GM19328 (cell line): Measurements from ENCODE around the gene KRT34.

Experiments used
- ATAC-seq: cut with Tn5 transposase; IDR thresholded peaks from one replicate; pipeline ENCODE4 v1.9.1; 2021; ENCODE audit warnings: mild to moderate bottlenecking, moderate library complexity; ENCODE audit not compliant: unreplicated experiment

Gene KRT34

DNA sequence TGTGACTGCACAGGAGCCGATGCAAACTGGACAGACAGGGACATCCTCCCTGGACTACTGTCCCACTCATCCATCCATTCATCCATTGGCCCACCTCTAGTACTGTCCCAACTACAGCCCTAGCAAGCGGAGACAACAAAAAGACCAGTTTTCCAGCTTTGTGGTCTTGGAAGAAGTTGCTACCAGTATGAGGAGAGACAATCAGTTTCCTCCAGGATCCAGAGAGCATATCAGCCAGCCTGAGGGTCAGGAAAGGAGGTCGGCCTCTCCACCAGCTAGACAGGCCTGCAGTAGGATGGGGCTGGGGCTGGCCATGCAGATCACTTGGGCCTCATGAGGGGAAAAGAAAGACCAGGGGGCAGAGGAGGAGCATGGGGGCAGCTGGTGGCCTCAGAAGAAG is 48.3 kb downstream of the KRT34 start:
- ATAC-seq = no peak

DNA sequence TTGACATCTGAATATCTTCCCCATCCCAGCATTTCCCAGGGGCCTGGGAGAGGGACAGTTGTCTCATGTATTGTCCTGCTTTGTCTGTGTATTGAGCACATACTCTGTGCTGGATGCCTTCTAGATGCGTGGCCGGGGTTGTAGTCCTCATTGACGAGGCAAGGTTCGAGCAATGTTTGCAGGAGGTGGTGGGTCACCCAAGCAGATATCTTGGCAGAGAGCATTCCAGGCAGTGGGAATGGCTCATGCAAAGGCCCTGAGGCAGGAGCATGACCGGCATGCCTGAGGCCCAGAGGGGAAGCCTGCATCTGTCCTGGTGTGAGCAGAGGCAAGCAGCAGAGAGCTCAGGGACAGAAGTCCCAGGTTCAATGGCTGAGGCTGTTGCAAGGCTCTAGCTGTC is 49.0 kb downstream of the KRT34 start:
- ATAC-seq = no peak

DNA sequence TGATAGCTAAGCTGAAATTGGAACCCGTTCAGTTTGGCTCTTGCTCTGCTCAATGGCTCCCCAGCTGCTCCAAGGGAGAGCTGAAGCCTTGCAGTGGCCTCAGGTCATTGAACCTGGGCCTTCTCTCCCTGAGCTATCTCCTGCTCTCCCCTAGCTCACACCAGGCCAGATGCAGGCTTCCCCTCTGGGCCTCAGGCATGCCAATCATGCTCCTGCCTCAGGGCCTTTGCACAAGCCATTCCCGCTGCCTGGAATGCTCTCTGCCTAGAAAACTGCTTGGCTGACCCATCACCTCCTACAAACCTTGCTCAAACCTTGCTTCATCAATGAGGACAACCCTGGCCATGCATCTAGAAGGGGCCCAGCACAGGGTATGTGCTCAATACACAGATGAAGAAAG is 49.9 kb downstream of the KRT34 start:
- ATAC-seq = no peak

DNA sequence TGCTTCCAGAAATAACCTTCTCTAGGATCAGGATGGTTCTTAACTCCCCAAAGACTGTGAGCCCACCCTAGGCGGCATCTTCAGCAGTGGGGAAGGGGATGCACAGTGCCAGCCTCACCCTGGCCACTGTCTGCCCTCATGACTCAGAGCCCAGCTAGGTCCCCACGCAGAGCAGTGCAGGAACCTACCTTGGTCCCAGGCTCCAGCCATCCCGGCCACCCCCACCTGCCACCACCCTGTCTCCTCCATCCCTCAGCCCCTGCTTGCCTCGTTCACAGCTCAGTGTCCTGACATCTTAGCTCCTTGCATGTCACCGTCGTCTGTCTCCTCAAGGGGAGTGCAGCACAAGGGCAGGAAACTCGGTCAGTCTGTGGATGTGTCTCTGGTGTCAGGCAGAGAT is 50.5 kb downstream of the KRT34 start:
- ATAC-seq = no peak

DNA sequence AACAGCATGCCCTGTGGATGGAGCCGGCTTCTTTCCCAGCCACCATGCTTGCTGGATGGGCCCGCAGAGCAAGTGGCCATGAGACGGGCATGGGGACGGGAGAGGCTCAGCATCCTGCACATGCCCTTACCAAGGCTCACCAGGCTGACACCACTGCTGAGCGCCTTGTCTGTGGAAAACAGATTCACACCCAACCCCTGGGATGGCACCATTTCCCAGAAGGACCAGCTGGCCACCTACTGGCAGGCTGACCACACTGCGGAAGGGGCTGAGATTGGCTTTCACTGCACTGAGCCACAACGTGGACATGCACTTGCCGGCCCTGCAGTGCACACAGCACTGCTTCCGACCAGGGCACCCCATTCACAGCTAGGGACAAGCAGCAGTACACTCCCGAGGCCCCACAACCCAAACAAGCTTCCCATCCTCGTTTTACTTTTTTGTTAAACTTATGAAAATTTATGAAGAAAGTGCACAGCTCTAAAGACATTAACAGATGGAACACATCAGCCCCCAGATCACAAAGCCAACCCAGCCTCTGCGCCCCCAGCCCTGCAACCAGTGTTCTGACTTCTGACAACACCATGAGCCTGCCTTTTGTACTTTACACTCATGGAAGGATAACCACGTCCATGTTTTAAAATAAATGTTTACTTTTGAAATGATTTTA is 52.7 kb downstream of the KRT34 start:
- no peak for ATAC-seq

DNA sequence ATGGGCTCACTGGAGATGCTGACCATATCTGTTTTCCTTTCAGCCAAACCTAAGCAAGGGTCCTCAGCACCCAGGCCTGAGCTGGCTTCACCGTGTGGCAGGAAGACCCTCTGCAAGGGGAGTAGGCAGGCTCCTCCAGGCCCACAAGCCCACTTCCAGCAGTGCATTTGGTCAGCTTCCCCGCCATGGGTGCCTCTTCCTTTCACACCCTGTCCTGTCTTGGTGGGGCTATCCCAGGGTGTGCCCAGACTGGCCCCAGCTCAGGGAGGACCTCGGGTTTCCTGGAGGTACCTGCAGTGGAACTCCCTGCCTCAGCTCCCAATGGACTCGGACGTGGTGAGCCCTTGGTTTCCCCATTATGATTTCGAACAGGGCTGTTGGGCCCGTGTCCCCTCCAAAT is 53.9 kb downstream of the KRT34 start:
- ATAC-seq = no peak
